Upper lobe of right lung (tissue), 1 donor: Measurements from ENCODE around the gene KCNQ5. TPM values are rescaled to one million over a fixed set of nuclear protein-coding genes. Genes with fewer than 3 reads are reported as not detected.

Source experiments
- ATAC-seq: fragments of 200-7000 bp; cut with Tn5 transposase; one replicate; pipeline ENCODE4 v1.9.1; 2020; ENCODE audit warnings: mild to moderate bottlenecking, moderate library complexity
- DNase-seq: peaks from one replicate; pipeline ENCODE4 v3.0.0-alpha.2; 2020
- H3K27ac ChIP-seq: fragments of 200-600 bp; one replicate; pipeline ENCODE4 v1.8.0; 2022
- H3K27me3 ChIP-seq: fragments of 200-600 bp; one replicate; pipeline ENCODE4 v1.8.0; 2022; ENCODE audit warnings: mild to moderate bottlenecking
- H3K36me3 ChIP-seq: fragments of 200-600 bp; one replicate; pipeline ENCODE4 v1.8.0; 2022
- H3K4me1 ChIP-seq: fragments of 200-600 bp; one replicate; pipeline ENCODE4 v1.8.0; 2022
- H3K4me3 ChIP-seq: fragments of 200-600 bp; one replicate; pipeline ENCODE4 v1.8.0; 2022; ENCODE audit warnings: mild to moderate bottlenecking
- H3K9me3 ChIP-seq: fragments of 200-600 bp; one replicate; pipeline ENCODE4 v1.8.0; 2022
- intact Hi-C: fragments of 100-400 bp; cut with DNase I; formaldehyde crosslinking; loops from one replicate; pipeline ENCODE4 v1.11.0; 2022
- total RNA-seq: library from RNA; stranded (reverse); fragmentation: NEBNext Ultra II Directional; extraction: Animal tissue kit (Norgen Biotek cat#: 25700); gene quantifications from one replicate; pipeline ENCODE4 v1.2.1, GENCODE V29; 2021
- TF ChIP-seq, protein P1 (sequence below): fragments of 200-600 bp; IDR thresholded peaks from one replicate; pipeline ENCODE4 v1.8.0; 2022; ENCODE audit warnings: antibody characterized with exemption
- donor health status: DM: no; HTN: yes; CAD: no; lungs with severe emphysema.

KCNQ5 gene
- total RNA-seq, 1 donor from 2014 or later, result 1.3 TPM

DNA sequence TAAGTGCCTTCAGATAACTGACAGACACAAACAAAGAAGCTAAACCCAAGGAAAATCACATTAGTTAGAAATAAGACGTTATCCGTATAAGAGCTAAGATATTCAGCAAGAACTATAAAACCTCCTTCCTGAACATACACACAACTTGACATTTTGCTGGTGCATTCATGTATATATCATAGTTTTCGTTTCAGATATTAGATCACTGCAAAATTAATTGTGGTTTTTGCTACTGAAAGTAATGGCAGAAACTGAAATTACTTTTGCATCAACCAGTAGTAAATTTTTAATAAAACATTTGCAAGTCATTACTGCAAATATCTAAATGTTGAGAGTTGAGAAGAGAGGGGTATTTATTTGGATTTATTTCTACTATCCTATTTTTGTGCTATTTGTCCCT is 26.1 kb upstream of the KCNQ5 start:
- Histone ChIP-seq H3K4me1 (no peaks in the 10 kb centered on the region), H3K9me3 (no peaks in the 10 kb centered on the region), H3K27ac (no peak overlapping the region), H3K27me3 (no peaks in the 10 kb centered on the region), H3K36me3 (no peaks in the 10 kb centered on the region), H3K4me3 (no peak overlapping the region)
- ATAC-seq (no peak), DNase-seq (no peak)
- TF ChIP-seq, protein P1, sequence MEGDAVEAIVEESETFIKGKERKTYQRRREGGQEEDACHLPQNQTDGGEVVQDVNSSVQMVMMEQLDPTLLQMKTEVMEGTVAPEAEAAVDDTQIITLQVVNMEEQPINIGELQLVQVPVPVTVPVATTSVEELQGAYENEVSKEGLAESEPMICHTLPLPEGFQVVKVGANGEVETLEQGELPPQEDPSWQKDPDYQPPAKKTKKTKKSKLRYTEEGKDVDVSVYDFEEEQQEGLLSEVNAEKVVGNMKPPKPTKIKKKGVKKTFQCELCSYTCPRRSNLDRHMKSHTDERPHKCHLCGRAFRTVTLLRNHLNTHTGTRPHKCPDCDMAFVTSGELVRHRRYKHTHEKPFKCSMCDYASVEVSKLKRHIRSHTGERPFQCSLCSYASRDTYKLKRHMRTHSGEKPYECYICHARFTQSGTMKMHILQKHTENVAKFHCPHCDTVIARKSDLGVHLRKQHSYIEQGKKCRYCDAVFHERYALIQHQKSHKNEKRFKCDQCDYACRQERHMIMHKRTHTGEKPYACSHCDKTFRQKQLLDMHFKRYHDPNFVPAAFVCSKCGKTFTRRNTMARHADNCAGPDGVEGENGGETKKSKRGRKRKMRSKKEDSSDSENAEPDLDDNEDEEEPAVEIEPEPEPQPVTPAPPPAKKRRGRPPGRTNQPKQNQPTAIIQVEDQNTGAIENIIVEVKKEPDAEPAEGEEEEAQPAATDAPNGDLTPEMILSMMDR, result no peak
- intact Hi-C loops, result no loop called here

DNA sequence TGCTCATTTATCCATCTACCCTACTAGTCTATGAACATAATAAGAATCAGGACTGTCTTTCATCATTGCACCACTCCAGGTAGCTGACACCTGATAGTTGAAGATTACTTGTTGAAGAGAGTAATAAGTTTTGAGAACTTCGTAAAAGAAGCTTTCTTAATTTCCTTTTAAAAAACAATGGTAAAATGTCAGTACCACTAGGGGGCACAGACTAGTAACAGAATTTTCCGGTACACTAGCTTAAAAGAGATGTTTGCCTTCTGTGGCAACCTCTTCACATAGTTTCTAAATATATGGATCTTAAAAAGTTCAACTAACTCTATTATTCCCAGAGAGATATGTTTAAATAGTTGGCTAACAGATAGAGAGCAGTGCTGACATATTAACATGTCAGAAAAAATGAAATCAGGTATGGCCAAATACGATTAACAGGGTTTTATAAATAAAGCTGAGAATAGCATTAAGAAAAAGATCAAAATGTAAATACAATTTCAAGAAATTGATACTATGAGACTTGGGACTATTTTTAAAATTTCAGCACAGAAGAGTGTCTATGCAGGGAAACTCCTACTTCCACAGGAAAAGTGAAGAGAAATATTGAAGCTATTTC is 5.4 kb upstream of the KCNQ5 start:
- no peak for ATAC-seq
- Histone ChIP-seq H3K4me1 (peaks cover 20% of the 10 kb centered on the region), H3K4me3 (no peak overlapping the region), H3K27me3 (no peaks in the 10 kb centered on the region), H3K27ac (no peak overlapping the region), H3K36me3 (no peaks in the 10 kb centered on the region), H3K9me3 (no peaks in the 10 kb centered on the region)
- intact Hi-C loops, result no loop called here
- TF ChIP-seq, protein P1, result peak; percentile 54
- DNase-seq, result no peak

DNA sequence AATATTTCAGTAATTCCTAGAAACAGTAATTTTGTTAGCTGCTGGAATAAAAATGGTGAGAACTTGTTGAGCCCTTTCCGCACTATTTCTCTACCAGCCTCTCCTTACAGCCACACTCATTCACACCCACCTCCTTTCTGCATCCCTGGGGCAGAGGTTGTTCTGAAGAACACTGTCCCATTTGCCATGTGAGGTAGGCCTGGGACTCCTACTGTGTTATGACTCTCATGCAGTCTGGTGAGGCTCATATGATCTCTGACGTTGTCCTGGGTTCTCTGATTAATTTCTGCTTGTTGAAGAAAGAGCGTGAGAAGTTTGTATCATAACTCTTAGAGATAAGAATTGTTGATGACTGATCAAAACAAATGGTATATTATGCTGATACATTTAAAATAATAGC is 4.1 kb upstream of the KCNQ5 start:
- H3K4me1 ChIP-seq, result peaks cover 25% of the 10 kb centered on the region
- no peaks in the 10 kb centered on the region for H3K27me3 ChIP-seq
- ATAC-seq (no peak), DNase-seq (no peak)
- H3K27ac ChIP-seq, result no peak overlapping the region
- no peaks in the 10 kb centered on the region for H3K9me3 ChIP-seq
- intact Hi-C loops, result no loop called here
- H3K4me3 ChIP-seq, result no peak overlapping the region
- no peaks in the 10 kb centered on the region for H3K36me3 ChIP-seq
- TF ChIP-seq, protein P1, result no peak

DNA sequence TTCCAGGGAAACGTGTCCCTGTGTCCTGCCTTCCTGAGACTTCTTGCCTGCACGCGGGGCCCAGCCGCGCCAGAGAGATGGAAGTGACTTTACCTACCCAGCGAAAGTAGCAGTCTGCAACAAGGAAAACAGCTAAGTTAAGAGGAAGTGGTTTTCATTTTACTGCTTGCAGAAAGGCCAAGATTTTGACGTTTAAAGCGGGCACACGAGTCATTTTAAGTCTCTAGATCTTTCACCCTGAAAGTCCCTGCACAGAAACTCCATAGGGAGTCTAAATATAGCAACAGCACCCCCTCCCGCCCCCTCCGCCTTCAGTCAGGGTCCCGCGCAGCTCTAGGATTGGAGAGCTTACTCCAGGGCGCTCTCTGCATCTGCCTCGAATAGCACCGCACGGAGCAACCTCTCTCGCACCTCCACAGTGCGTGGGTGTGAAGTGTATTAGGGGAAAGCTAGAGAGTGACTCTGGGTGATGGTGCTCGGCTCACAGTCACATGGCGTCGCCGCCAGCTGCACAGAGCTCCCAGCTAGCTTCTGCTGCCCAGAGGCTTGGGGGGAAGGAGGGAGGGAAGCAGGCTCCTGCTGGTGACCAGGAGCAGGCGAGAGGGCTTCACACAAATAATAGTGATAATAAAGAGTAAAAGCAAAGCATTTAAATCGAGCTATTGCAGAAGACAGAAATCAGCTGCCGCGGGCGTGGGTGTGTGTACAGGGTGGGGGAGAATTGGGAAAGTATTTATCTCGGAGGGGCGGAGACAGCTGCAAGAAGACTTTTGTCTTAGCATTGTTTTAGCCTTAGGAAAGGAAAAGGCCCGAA is 1.8 kb upstream of the KCNQ5 start:
- Histone ChIP-seq H3K27ac (no peak overlapping the region), H3K36me3 (no peaks in the 10 kb centered on the region), H3K9me3 (no peaks in the 10 kb centered on the region), H3K27me3 (peaks cover 6% of the 10 kb centered on the region), H3K4me1 (peaks cover 29% of the 10 kb centered on the region), H3K4me3 (peak overlapping the region; percentile 52)
- DNase-seq (peak; percentile 70), ATAC-seq (peak; percentile 66)
- intact Hi-C loops, result no loop called here
- TF ChIP-seq, protein P1, result no peak

DNA sequence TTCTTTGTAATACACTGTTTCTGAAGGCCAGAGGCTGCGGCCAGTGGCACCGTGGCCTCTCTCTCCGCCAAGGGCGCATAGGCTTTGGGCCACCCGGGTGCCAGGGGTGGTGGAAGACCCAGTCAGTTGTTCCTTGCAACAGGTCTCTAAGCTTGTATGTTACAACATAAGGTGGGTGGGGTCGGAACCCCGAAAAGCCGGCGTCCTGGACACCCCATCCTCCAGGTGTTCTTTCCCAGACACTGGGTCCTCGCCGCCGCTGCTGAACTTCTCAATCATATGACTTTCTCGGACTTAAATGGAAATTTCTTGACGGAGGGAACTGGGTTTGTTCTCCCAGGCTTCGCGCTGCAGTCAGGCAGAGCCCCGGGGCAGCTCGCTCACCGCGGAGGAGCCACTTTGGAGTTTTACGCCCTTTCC is 983 bp upstream of the KCNQ5 start:
- Histone ChIP-seq H3K4me3 (peak overlapping the region; percentile 52), H3K27me3 (peaks cover 6% of the 10 kb centered on the region), H3K9me3 (no peaks in the 10 kb centered on the region), H3K36me3 (no peaks in the 10 kb centered on the region), H3K27ac (no peak overlapping the region), H3K4me1 (peaks cover 29% of the 10 kb centered on the region)
- no peak for ATAC-seq
- intact Hi-C loops, result no loop called here
- TF ChIP-seq, protein P1, result no peak
- no peak for DNase-seq
